HCT116 (cell line): ENCODE measurements around the gene GNB1L.

Experiments
- CBX3 ChIP-seq: IDR thresholded peaks from 2 replicates; pipeline ENCODE4 v1.6.1; 2012; ENCODE audit warnings: low read depth
- CEBPB ChIP-seq: IDR thresholded peaks from 2 replicates; pipeline ENCODE4 v1.6.1; 2012; ENCODE audit warnings: low read depth
- CTCF ChIP-seq, 3 experiments: fragments of 200-600 bp in 1 of 3; sonication (generic) in 1 of 3; IDR thresholded peaks in 2 of 3; conservative IDR thresholded peaks in 1 of 3; 2 replicates each; pipeline ENCODE4 v1.5.1; 2012 to 2017; ENCODE audit warnings: low read depth in 2 of 3, low read length in 2 of 3, antibody characterized with exemption in 1 of 3, borderline replicate concordance in 1 of 3, control low read depth in 1 of 3, mild to moderate bottlenecking in 1 of 3, mixed read lengths in 1 of 3, mixed run types in 1 of 3, moderate library complexity in 1 of 3; ENCODE audit not compliant: insufficient read depth in 1 of 3
- EZH2 ChIP-seq: fragments of 200-600 bp; sonication (generic); IDR thresholded peaks from 2 replicates; pipeline ENCODE4 v1.6.1; 2017; ENCODE audit warnings: antibody characterized with exemption, mixed run types
- EZH2phosphoT487 ChIP-seq: fragments of 200-600 bp; IDR thresholded peaks from 2 replicates; pipeline ENCODE4 v1.6.1; 2018; ENCODE audit warnings: antibody characterized with exemption, borderline replicate concordance
- MAX ChIP-seq: IDR thresholded peaks from 2 replicates; pipeline ENCODE4 v1.6.1; 2012
- POLR2A ChIP-seq: IDR thresholded peaks from 2 replicates; pipeline ENCODE4 v1.7.0; 2011; ENCODE audit warnings: borderline replicate concordance; ENCODE audit not compliant: insufficient read depth, insufficient read length; ENCODE audit errors: extremely low read depth
- RAD21 ChIP-seq: IDR thresholded peaks from 2 replicates; pipeline ENCODE4 v1.6.1; 2012; ENCODE audit warnings: low read depth, mild to moderate bottlenecking
- REST ChIP-seq: IDR thresholded peaks from 2 replicates; pipeline ENCODE4 v1.6.1; 2012; ENCODE audit warnings: low read depth
- SRF ChIP-seq: IDR thresholded peaks from 2 replicates; pipeline ENCODE4 v1.6.1; 2012; ENCODE audit warnings: low read depth
- TCF7L2 ChIP-seq: IDR thresholded peaks from 2 replicates; pipeline ENCODE4 v1.7.0; 2011; ENCODE audit warnings: borderline replicate concordance, inconsistent platforms; ENCODE audit not compliant: insufficient read depth, insufficient read length; ENCODE audit errors: extremely low read depth
- YY1 ChIP-seq: IDR thresholded peaks from 2 replicates; pipeline ENCODE4 v1.6.1; 2011; ENCODE audit warnings: low read length, low read depth, moderate library complexity, mild to moderate bottlenecking; ENCODE audit not compliant: insufficient replicate concordance; ENCODE audit errors: extremely low read depth
- ZFX ChIP-seq: fragments of 450-650 bp; IDR thresholded peaks from 2 replicates; pipeline ENCODE4 v1.6.1; 2017
- ZNF274 ChIP-seq: fragments of 200-500 bp; sonication (Bioruptor generic); IDR thresholded peaks from 2 replicates; pipeline ENCODE4 v1.6.1; 2014; ENCODE audit warnings: mild to moderate bottlenecking, low read depth, low read length, inconsistent platforms

- TF ChIP-seq CTCF (IDR thresholded peaks at IDR 0.05 in 2 of 3, conservative IDR thresholded peaks at IDR 0.05 in 1 of 3; ENCODE audit: borderline replicate concordance in 1 of 3, insufficient read depth in 1 of 3, low read depth in 2 of 3, low read length in 2 of 3) (no peak), POLR2A (no peak), TCF7L2 (no peak), CEBPB (no peak), ZFX (no peak), EZH2phosphoT487 (no peak), EZH2 (no peak), RAD21 (no peak), MAX (no peak), SRF (no peak), REST (no peak), ZNF274 (no peak), CBX3 (no peak), YY1 (no peak)
These were observed 114.7 kb downstream of the GNB1L start for GRCh38 chr22:19739911-19740449.
